WTC11 (cell line): ENCODE data around the gene CLSTN2. TPM values are rescaled to one million over a fixed set of nuclear protein-coding genes. Genes with fewer than 3 reads are reported as not detected.
A peak's percentile ranks its signal among the peaks of the same experiment; 100 is the strongest.

Experiments used
- ATAC-seq: fragments of 200-7000 bp; cut with Tn5 transposase; 2 replicates; pipeline ENCODE4 v1.10.0; 2021; ENCODE audit warnings: mild to moderate bottlenecking, moderate library complexity
- CTCF ChIA-PET: fragments of 300-600 bp; sonication (Branson Sonifier 250); formaldehyde crosslinking; loops from one replicate; lab custom pipeline; 2021; ENCODE audit warnings: antibody characterized with exemption; lab: Charles Lee
- POLR2A ChIA-PET: fragments of 350-600 bp; sonication (Branson Sonifier 250); formaldehyde crosslinking; loops from one replicate; lab custom pipeline; 2021; ENCODE audit warnings: antibody characterized with exemption; lab: Charles Lee
- DNase-seq: peaks from one replicate; pipeline ENCODE4 v3.0.0; 2021; ENCODE audit warnings: low spot score
- H3K27ac Mint-ChIP-seq: 2 replicates; pipeline ENCODE4 v1.8.0; 2021; ENCODE audit warnings: mixed read lengths
- H3K27me3 Mint-ChIP-seq: 2 replicates; pipeline ENCODE4 v1.8.0; 2021; ENCODE audit warnings: low read depth, mild to moderate bottlenecking, moderate library complexity, mixed read lengths
- H3K36me3 Mint-ChIP-seq: 2 replicates; pipeline ENCODE4 v1.8.0; 2021; ENCODE audit warnings: mixed read lengths
- H3K4me1 Mint-ChIP-seq: 2 replicates; pipeline ENCODE4 v1.8.0; 2022; ENCODE audit warnings: mixed read lengths
- H3K4me3 Mint-ChIP-seq: 2 replicates; pipeline ENCODE4 v1.8.0; 2021; ENCODE audit warnings: mild to moderate bottlenecking, moderate library complexity, mixed read lengths
- H3K9me3 Mint-ChIP-seq: 2 replicates; pipeline ENCODE4 v1.8.0; 2021; ENCODE audit warnings: mixed read lengths
- AFF4 ChIP-seq: sonication (generic); formaldehyde crosslinking; IDR thresholded peaks from 2 replicates; pipeline ENCODE4 v1.8.1; 2023; ENCODE audit warnings: mild to moderate bottlenecking, missing genetic modification reagents, borderline replicate concordance
- AR ChIP-seq: fragments of 250-450 bp; sonication (Bioruptor Pico); IDR thresholded peaks from 2 replicates; pipeline ENCODE4 v1.9.0; 2021; ENCODE audit warnings: mild to moderate bottlenecking
- ATF1 ChIP-seq: sonication (generic); formaldehyde crosslinking; IDR thresholded peaks from 2 replicates; pipeline ENCODE4 v1.8.1; 2023; ENCODE audit warnings: mild to moderate bottlenecking, moderate library complexity, missing genetic modification reagents
- ATF2 ChIP-seq: sonication (generic); formaldehyde crosslinking; IDR thresholded peaks from 2 replicates; pipeline ENCODE4 v1.8.1; 2022; ENCODE audit warnings: low read depth, missing genetic modification reagents, borderline replicate concordance
- E2F1 ChIP-seq: sonication (generic); formaldehyde crosslinking; IDR thresholded peaks from 2 replicates; pipeline ENCODE4 v1.8.0; 2022; ENCODE audit warnings: mild to moderate bottlenecking, missing genetic modification reagents
- ELF4 ChIP-seq: sonication (generic); formaldehyde crosslinking; IDR thresholded peaks from 2 replicates; pipeline ENCODE4 v1.8.1; 2022; ENCODE audit warnings: low read depth, mild to moderate bottlenecking, moderate library complexity, missing genetic modification reagents
- EMX1 ChIP-seq: fragments of 250-450 bp; sonication (Bioruptor Pico); IDR thresholded peaks from 2 replicates; pipeline ENCODE4 v1.8.0; 2021; ENCODE audit warnings: mild to moderate bottlenecking
- HMGA2 ChIP-seq: fragments of 250-450 bp; sonication (Bioruptor Pico); IDR thresholded peaks from 2 replicates; pipeline ENCODE4 v1.4.0; 2021; ENCODE audit warnings: mild to moderate bottlenecking, moderate library complexity
- JUN ChIP-seq: sonication (generic); formaldehyde crosslinking; IDR thresholded peaks from 2 replicates; pipeline ENCODE4 v1.8.0; 2023; ENCODE audit warnings: mild to moderate bottlenecking, missing genetic modification reagents
- NR2C2 ChIP-seq: sonication (generic); formaldehyde crosslinking; IDR thresholded peaks from 2 replicates; pipeline ENCODE4 v1.8.0; 2022; ENCODE audit warnings: mild to moderate bottlenecking, missing genetic modification reagents
- STAT6 ChIP-seq: sonication (generic); formaldehyde crosslinking; conservative IDR thresholded peaks from 2 replicates; pipeline ENCODE4 v1.8.1; 2023; ENCODE audit warnings: mild to moderate bottlenecking, low read depth, missing genetic modification reagents, moderate library complexity
- TEAD1 ChIP-seq: sonication (generic); formaldehyde crosslinking; IDR thresholded peaks from 2 replicates; pipeline ENCODE4 v1.8.0; 2022; ENCODE audit warnings: mild to moderate bottlenecking, missing genetic modification reagents
- USF2 ChIP-seq: sonication (generic); formaldehyde crosslinking; IDR thresholded peaks from 2 replicates; pipeline ENCODE4 v1.8.1; 2023; ENCODE audit warnings: mild to moderate bottlenecking, missing genetic modification reagents, moderate library complexity
- ZBTB21 ChIP-seq: sonication (generic); formaldehyde crosslinking; IDR thresholded peaks from 2 replicates; pipeline ENCODE4 v1.8.1; 2023; ENCODE audit warnings: mild to moderate bottlenecking, missing genetic modification reagents, borderline replicate concordance
- ZNF138 ChIP-seq: sonication (generic); formaldehyde crosslinking; conservative IDR thresholded peaks from 2 replicates; pipeline ENCODE4 v1.8.1; 2022; ENCODE audit warnings: mild to moderate bottlenecking, moderate library complexity, missing genetic modification reagents
- ZNF263 ChIP-seq: sonication (generic); formaldehyde crosslinking; IDR thresholded peaks from 2 replicates; pipeline ENCODE4 v1.8.1; 2022; ENCODE audit warnings: low read depth, mild to moderate bottlenecking, moderate library complexity, missing genetic modification reagents
- ZNF317 ChIP-seq: sonication (generic); formaldehyde crosslinking; IDR thresholded peaks from 2 replicates; pipeline ENCODE4 v1.8.1; 2023; ENCODE audit warnings: low read depth, mild to moderate bottlenecking, moderate library complexity, missing genetic modification reagents, borderline replicate concordance
- total RNA-seq: library from RNA; stranded (reverse); gene quantifications from 3 replicates; pipeline ENCODE4 v1.2.3, GENCODE V29; 2021

Gene CLSTN2
- total RNA-seq, 1 experiment from 2014 or later: 0.35 TPM

GRCh38 chr3:140205598-140205997 is 270.6 kb downstream of the CLSTN2 start:
- Mint-ChIP-seq H3K27ac (no peak overlapping the region), H3K4me1 (peaks cover 66% of the 10 kb centered on the region), H3K9me3 (peaks cover 7% of the 10 kb centered on the region), H3K4me3 (no peak overlapping the region), H3K36me3 (peaks cover 5% of the 10 kb centered on the region), H3K27me3 (peaks cover 21% of the 10 kb centered on the region)
- DNase-seq: no peak
- no peak for ATAC-seq
- ChIA-PET CTCF (interaction anchor here (0.9 to 2.5 kb wide), 3 partner anchors 11 to 268 kb away, joined by 4 to 14 read pairs (median 10); no protein-coding TSS in a partner anchor), POLR2A (interaction anchor here (0.6 kb wide), 1 partner anchor 336 kb away, joined by 5 read pairs; no protein-coding TSS in a partner anchor)
- TF ChIP-seq ZNF317 (no peak), ZNF263 (CRISPR knock-in tag) (no peak), JUN (no peak), ATF2 (no peak), ATF1 (CRISPR knock-in tag) (no peak), NR2C2 (CRISPR knock-in tag) (no peak), USF2 (no peak), E2F1 (CRISPR knock-in tag) (no peak), ZNF138 (CRISPR knock-in tag) (no peak)

GRCh38 chr3:140206196-140207040 is 271.4 kb downstream of the CLSTN2 start:
- POLR2A ChIA-PET: no interaction called here
- Mint-ChIP-seq H3K9me3 (peaks cover 7% of the 10 kb centered on the region), H3K4me3 (no peak overlapping the region), H3K36me3 (peaks cover 5% of the 10 kb centered on the region; the same call in 1 of the 2 replicates), H3K27me3 (peaks cover 16% of the 10 kb centered on the region)
- TF ChIP-seq TEAD1 (CRISPR knock-in tag) (0 out of 2 replicates have a peak, but pooled peaks have one; percentile 36), ZNF138 (CRISPR knock-in tag) (no peak)
- TF ChIP-seq, all 79 proteins: peak for 1
- CTCF ChIA-PET: interaction anchor here (0.6 to 2.5 kb wide), 5 partner anchors 10 to 291 kb away, joined by 3 to 14 read pairs (median 4); no protein-coding TSS in a partner anchor
- Mint-ChIP-seq H3K4me1 (peaks cover 58% of the 10 kb centered on the region), H3K27ac (no peak overlapping the region)
- DNase-seq (peak; percentile 38), ATAC-seq (peak; percentile 51)

GRCh38 chr3:140207541-140207940 is 272.6 kb downstream of the CLSTN2 start:
- Mint-ChIP-seq H3K36me3 (no peaks in the 10 kb centered on the region), H3K27me3 (peaks cover 7% of the 10 kb centered on the region), H3K4me1 (peaks cover 58% of the 10 kb centered on the region), H3K4me3 (no peak overlapping the region), H3K9me3 (peaks cover under 1% of the 10 kb centered on the region), H3K27ac (no peak overlapping the region)
- ATAC-seq: no peak
- POLR2A ChIA-PET: no interaction called here
- no peak for DNase-seq
- CTCF ChIA-PET: interaction anchor here (1.3 to 2.5 kb wide), 2 partner anchors 9 to 290 kb away, joined by 4 to 10 read pairs; no protein-coding TSS in a partner anchor
- no peak for TF ChIP-seq ATF1 (CRISPR knock-in tag)
- no peak for TF ChIP-seq ELF4 (CRISPR knock-in tag)
- no peak for TF ChIP-seq ZBTB21
- no peak for TF ChIP-seq HMGA2 (CRISPR knock-in tag)
- TF ChIP-seq NR2C2 (CRISPR knock-in tag): no peak
- no peak for TF ChIP-seq AFF4 (CRISPR knock-in tag)
- no peak for TF ChIP-seq EMX1 (CRISPR knock-in tag)
- no peak for TF ChIP-seq AR (CRISPR knock-in tag)
- no peak for TF ChIP-seq STAT6 (CRISPR knock-in tag)
